GM12878 (cell line): ENCODE data around the gene OR2AJ1. TPM values are rescaled to one million over a fixed set of nuclear protein-coding genes. Genes with fewer than 3 reads are reported as not detected.

Experiments
- ATAC-seq: fragments of 200-7000 bp; cut with Tn5 transposase; 3 replicates; pipeline ENCODE4 v1.9.1; 2020; ENCODE audit warnings: mild to moderate bottlenecking, moderate library complexity
- BruUV-seq: library from RNA; stranded (reverse); fragments of 400-500 nt; replicated peaks from 2 replicates; lab custom pipeline; 2021; lab: Mats Ljungman, UMichigan
- CTCF ChIA-PET: fragments of 300-600 bp; sonication (Branson Sonifier 250); formaldehyde crosslinking; extraction: SDS; loops from one replicate; lab custom pipeline; 2021; ENCODE audit warnings: inconsistent platforms; lab: Yijun Ruan, JAX
- POLR2A ChIA-PET: fragments of 350-600 bp; formaldehyde crosslinking; extraction: SDS; loops from one replicate; lab custom pipeline; 2021; ENCODE audit warnings: inconsistent platforms; lab: Charles Lee
- RAD21 ChIA-PET: fragments of 300-600 bp; sonication (Branson Sonifier 250); formaldehyde crosslinking; loops from one replicate; lab custom pipeline; 2023; ENCODE audit warnings: antibody characterized with exemption; ENCODE audit not compliant: unreplicated experiment; lab: Charles Lee
- SMC1A ChIA-PET: fragments of 300-600 bp; sonication (Branson Sonifier 250); formaldehyde crosslinking; loops from one replicate; lab custom pipeline; 2023; ENCODE audit not compliant: unreplicated experiment, uncharacterized antibody; lab: Charles Lee
- DNase-seq: peaks from one replicate; pipeline ENCODE4 v3.0.0-alpha.2; 2011; ENCODE audit warnings: low read depth, low spot score
- FAIRE-seq: peaks from 3 replicates; lab custom pipeline; 2011; peaks lifted over from hg19 to GRCh38; lab: Jason Lieb, UNC
- H2AFZ ChIP-seq: 2 replicates; pipeline ENCODE4 v1.6.0; 2011; ENCODE audit warnings: low read depth, low read length, control low read depth; ENCODE audit not compliant: control insufficient read depth
- H3K27ac ChIP-seq: 2 replicates; pipeline ENCODE4 v1.5.1; 2011; ENCODE audit warnings: control low read depth; ENCODE audit not compliant: control insufficient read depth, insufficient read depth
- H3K27me3 ChIP-seq, 2 experiments: replicated peaks in 1 of 2; 2 replicates each; pipeline versions ENCODE4 v1.6.0 to v1.6.1; 2011; ENCODE audit warnings: low read length in 1 of 2; ENCODE audit not compliant: control insufficient read depth in 2 of 2, insufficient read depth in 2 of 2
- H3K36me3 ChIP-seq, 2 experiments: 2 replicates each; pipeline ENCODE4 v1.5.1; 2011; ENCODE audit warnings: low read length in 1 of 2; ENCODE audit not compliant: control insufficient read depth in 2 of 2, insufficient read depth in 2 of 2
- H3K4me1 ChIP-seq: 2 replicates; pipeline ENCODE4 v1.6.1; 2011; ENCODE audit warnings: mild to moderate bottlenecking, low read length, moderate library complexity, mixed read lengths; ENCODE audit not compliant: control insufficient read depth, insufficient read depth
- H3K4me2 ChIP-seq: 2 replicates; pipeline ENCODE4 v1.6.0; 2011; ENCODE audit warnings: control low read depth; ENCODE audit not compliant: control insufficient read depth, insufficient read depth
- H3K4me3 ChIP-seq: fragments of 200-600 bp; sonication (generic); 2 replicates; pipeline ENCODE4 v1.5.1; 2016
- H3K79me2 ChIP-seq: 2 replicates; pipeline ENCODE4 v1.6.0; 2011; ENCODE audit warnings: low read length; ENCODE audit not compliant: control insufficient read depth, insufficient read depth
- H3K9ac ChIP-seq: 2 replicates; pipeline ENCODE4 v1.8.0; 2011; ENCODE audit warnings: low read length, control low read depth, mixed read lengths; ENCODE audit not compliant: control insufficient read depth, insufficient read depth
- H3K9me3 ChIP-seq: replicated peaks from 3 replicates; pipeline ENCODE4 v1.5.1; 2011; ENCODE audit warnings: mild to moderate bottlenecking, low read length; ENCODE audit not compliant: control insufficient read depth, insufficient read depth
- H4K20me1 ChIP-seq: 2 replicates; pipeline ENCODE4 v1.6.0; 2011; ENCODE audit not compliant: control insufficient read depth, insufficient read depth
- HCFC1 ChIP-seq: fragments of 150-350 bp; IDR thresholded peaks from 2 replicates; pipeline ENCODE4 v1.6.1; 2014; ENCODE audit warnings: low read length
- NRF1 ChIP-seq: conservative IDR thresholded peaks from 2 replicates; pipeline ENCODE4 v1.6.1; 2011; ENCODE audit warnings: mild to moderate bottlenecking, low read depth, low read length, improper control_type of control experiment
- YY1 ChIP-seq: IDR thresholded peaks from 2 replicates; pipeline ENCODE4 v1.6.1; 2011; ENCODE audit warnings: low read depth, mild to moderate bottlenecking, low read length
- WGBS: methylation state at CpG from one replicate; pipeline ENCODE4 v1.1.6; 2016; ENCODE audit warnings: low lambda C conversion rate; ENCODE audit not compliant: insufficient replicate concordance, insufficient coverage; ENCODE audit errors: missing lambda C conversion rate; 5-methylcytosine and 5-hydroxymethylcytosine counted together
- in situ Hi-C: fragments of 300-500 bp; cut with MboI; formaldehyde crosslinking; loops from 9 replicates; pipeline ENCODE4 v1.14.3; 2018; ENCODE audit warnings: mixed read lengths
- intact Hi-C: fragments of 100-400 bp; cut with micrococcal nuclease; formaldehyde crosslinking; loops from one replicate; pipeline ENCODE4 v1.14.2; 2022; ENCODE audit not compliant: unreplicated experiment
- polyA plus RNA-seq, 11 experiments: library from polyadenylated mRNA; depleted of rRNA in 4 of 11; unstranded in 6 of 11; stranded (reverse) in 5 of 11; fragments of >200 nt; fragmentation: Nextera tagmentation in 4 of 11; fragmentation: Illumina TruSeq in 1 of 11; extraction: Ambion mirVana in 4 of 11; extraction: Trizol in 1 of 11; gene quantifications; 1 replicate in 1 of 11; 2 replicates in 10 of 11; pipeline versions ENCODE4 v1.2.1 to v1.2.3, GENCODE V29; 2011 to 2016; ENCODE audit warnings: inconsistent platforms in 2 of 11, missing spikeins in 2 of 11, low read depth in 1 of 11
- total RNA-seq, 4 experiments: library from RNA; depleted of rRNA in 3 of 4; stranded (reverse); fragments of >200 nt in 3 of 4; fragmentation: Illumina TruSeq in 1 of 4; extraction: Trizol in 1 of 4; gene quantifications; 2 replicates each; pipeline versions ENCODE4 v1.2.1 to v1.2.3, GENCODE V29; 2013 to 2021
- TF ChIP-seq, protein P1 (sequence below): fragments of 450-650 bp; formaldehyde crosslinking; IDR thresholded peaks from 2 replicates; pipeline ENCODE4 v1.4.0; 2022; ENCODE audit warnings: mild to moderate bottlenecking, moderate library complexity
- TF ChIP-seq, protein P2 (sequence below): IDR thresholded peaks from 2 replicates; pipeline ENCODE4 v1.6.1; 2012; ENCODE audit warnings: low read depth, low read length, improper control_type of control experiment
- TF ChIP-seq, protein P3 (sequence below): IDR thresholded peaks from 2 replicates; pipeline ENCODE4 v1.6.1; 2012; ENCODE audit warnings: low read length, inconsistent platforms
- TF ChIP-seq, protein P4 (sequence below): IDR thresholded peaks from 2 replicates; pipeline ENCODE4 v1.6.1; 2012; ENCODE audit warnings: mild to moderate bottlenecking, low read depth, low read length
- TF ChIP-seq, protein P5 (sequence below): fragments of 450-650 bp; IDR thresholded peaks from 2 replicates; pipeline ENCODE4 v1.6.1; 2016; ENCODE audit warnings: mild to moderate bottlenecking
- TF ChIP-seq, protein P6 (sequence below): IDR thresholded peaks from 2 replicates; pipeline ENCODE4 v1.6.1; 2011; ENCODE audit warnings: mild to moderate bottlenecking, low read depth, low read length, moderate library complexity; ENCODE audit not compliant: insufficient replicate concordance

The OR2AJ1 gene
- total and polyA plus RNA-seq, 10 of the 15 experiments (the other 5 are each of a cell fraction or from before 2014, with no cell fraction given), result not detected

DNA sequence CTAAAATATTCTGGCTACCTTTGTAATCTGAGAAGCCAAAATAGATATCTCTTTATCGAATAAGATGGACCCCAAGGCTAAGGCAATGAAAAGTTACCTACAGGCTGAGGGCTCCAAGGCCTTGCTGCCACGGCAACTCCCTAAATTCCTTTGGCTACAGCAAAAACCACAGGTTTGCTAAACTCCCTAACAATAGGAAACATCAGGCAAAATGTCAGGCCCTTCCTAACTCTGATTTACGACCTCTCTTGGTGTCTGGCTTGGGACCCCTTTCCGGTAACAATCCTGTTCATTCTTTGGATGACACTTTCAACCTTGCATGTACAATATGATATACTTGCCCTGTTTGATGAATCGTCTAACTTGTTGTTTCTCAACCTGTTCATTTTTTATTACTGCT is 15.9 kb upstream of the OR2AJ1 start (continued):
- no peak for TF ChIP-seq YY1

DNA sequence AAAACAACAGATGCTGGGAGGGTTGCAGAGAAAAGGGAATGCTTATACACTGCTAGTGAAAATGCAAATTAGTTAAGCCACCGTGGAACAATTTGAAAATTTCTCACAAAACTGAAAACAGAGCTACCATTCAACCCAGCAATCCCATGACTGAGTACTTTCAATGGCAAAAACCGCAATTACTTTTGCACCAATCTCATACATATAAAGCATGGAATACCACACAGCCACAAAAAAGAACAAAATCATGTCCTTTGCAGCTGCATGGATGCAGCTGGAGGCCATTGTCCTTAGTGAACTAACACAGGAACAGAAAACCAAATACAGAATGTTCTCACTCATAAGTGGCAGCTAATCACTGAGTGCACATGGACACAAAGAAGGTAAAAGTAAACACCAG is 10.9 kb upstream of the OR2AJ1 start:
- SMC1A ChIA-PET, result no interaction called here
- in situ Hi-C loops, result no loop called here
- TF ChIP-seq, protein P1, sequence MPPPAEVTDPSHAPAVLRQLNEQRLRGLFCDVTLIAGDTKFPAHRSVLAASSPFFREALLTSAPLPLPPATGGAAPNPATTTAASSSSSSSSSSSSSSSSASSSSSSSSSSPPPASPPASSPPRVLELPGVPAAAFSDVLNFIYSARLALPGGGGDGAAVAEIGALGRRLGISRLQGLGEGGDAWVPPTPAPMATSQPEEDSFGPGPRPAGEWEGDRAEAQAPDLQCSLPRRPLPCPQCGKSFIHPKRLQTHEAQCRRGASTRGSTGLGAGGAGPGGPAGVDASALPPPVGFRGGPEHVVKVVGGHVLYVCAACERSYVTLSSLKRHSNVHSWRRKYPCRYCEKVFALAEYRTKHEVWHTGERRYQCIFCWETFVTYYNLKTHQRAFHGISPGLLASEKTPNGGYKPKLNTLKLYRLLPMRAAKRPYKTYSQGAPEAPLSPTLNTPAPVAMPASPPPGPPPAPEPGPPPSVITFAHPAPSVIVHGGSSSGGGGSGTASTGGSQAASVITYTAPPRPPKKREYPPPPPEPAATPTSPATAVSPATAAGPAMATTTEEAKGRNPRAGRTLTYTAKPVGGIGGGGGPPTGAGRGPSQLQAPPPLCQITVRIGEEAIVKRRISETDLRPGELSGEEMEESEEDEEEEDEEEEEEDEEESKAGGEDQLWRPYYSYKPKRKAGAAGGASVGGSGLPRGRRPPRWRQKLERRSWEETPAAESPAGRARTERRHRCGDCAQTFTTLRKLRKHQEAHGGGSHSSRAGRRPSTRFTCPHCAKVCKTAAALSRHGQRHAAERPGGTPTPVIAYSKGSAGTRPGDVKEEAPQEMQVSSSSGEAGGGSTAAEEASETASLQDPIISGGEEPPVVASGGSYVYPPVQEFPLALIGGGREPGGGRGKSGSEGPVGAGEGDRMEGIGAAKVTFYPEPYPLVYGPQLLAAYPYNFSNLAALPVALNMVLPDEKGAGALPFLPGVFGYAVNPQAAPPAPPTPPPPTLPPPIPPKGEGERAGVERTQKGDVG (CRISPR knock-in tag), result no peak
- TF ChIP-seq, protein P2, sequence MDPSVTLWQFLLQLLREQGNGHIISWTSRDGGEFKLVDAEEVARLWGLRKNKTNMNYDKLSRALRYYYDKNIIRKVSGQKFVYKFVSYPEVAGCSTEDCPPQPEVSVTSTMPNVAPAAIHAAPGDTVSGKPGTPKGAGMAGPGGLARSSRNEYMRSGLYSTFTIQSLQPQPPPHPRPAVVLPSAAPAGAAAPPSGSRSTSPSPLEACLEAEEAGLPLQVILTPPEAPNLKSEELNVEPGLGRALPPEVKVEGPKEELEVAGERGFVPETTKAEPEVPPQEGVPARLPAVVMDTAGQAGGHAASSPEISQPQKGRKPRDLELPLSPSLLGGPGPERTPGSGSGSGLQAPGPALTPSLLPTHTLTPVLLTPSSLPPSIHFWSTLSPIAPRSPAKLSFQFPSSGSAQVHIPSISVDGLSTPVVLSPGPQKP, result no peak
- TF ChIP-seq NRF1 (no peak), HCFC1 (no peak)
- TF ChIP-seq, protein P3, sequence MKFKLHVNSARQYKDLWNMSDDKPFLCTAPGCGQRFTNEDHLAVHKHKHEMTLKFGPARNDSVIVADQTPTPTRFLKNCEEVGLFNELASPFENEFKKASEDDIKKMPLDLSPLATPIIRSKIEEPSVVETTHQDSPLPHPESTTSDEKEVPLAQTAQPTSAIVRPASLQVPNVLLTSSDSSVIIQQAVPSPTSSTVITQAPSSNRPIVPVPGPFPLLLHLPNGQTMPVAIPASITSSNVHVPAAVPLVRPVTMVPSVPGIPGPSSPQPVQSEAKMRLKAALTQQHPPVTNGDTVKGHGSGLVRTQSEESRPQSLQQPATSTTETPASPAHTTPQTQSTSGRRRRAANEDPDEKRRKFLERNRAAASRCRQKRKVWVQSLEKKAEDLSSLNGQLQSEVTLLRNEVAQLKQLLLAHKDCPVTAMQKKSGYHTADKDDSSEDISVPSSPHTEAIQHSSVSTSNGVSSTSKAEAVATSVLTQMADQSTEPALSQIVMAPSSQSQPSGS, result no peak
- TF ChIP-seq, protein P4, sequence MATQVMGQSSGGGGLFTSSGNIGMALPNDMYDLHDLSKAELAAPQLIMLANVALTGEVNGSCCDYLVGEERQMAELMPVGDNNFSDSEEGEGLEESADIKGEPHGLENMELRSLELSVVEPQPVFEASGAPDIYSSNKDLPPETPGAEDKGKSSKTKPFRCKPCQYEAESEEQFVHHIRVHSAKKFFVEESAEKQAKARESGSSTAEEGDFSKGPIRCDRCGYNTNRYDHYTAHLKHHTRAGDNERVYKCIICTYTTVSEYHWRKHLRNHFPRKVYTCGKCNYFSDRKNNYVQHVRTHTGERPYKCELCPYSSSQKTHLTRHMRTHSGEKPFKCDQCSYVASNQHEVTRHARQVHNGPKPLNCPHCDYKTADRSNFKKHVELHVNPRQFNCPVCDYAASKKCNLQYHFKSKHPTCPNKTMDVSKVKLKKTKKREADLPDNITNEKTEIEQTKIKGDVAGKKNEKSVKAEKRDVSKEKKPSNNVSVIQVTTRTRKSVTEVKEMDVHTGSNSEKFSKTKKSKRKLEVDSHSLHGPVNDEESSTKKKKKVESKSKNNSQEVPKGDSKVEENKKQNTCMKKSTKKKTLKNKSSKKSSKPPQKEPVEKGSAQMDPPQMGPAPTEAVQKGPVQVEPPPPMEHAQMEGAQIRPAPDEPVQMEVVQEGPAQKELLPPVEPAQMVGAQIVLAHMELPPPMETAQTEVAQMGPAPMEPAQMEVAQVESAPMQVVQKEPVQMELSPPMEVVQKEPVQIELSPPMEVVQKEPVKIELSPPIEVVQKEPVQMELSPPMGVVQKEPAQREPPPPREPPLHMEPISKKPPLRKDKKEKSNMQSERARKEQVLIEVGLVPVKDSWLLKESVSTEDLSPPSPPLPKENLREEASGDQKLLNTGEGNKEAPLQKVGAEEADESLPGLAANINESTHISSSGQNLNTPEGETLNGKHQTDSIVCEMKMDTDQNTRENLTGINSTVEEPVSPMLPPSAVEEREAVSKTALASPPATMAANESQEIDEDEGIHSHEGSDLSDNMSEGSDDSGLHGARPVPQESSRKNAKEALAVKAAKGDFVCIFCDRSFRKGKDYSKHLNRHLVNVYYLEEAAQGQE, result no peak
- TF ChIP-seq, protein P5, sequence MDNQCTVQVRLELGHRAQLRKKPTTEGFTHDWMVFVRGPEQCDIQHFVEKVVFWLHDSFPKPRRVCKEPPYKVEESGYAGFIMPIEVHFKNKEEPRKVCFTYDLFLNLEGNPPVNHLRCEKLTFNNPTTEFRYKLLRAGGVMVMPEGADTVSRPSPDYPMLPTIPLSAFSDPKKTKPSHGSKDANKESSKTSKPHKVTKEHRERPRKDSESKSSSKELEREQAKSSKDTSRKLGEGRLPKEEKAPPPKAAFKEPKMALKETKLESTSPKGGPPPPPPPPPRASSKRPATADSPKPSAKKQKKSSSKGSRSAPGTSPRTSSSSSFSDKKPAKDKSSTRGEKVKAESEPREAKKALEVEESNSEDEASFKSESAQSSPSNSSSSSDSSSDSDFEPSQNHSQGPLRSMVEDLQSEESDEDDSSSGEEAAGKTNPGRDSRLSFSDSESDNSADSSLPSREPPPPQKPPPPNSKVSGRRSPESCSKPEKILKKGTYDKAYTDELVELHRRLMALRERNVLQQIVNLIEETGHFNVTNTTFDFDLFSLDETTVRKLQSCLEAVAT, result no peak
- TF ChIP-seq, protein P6, sequence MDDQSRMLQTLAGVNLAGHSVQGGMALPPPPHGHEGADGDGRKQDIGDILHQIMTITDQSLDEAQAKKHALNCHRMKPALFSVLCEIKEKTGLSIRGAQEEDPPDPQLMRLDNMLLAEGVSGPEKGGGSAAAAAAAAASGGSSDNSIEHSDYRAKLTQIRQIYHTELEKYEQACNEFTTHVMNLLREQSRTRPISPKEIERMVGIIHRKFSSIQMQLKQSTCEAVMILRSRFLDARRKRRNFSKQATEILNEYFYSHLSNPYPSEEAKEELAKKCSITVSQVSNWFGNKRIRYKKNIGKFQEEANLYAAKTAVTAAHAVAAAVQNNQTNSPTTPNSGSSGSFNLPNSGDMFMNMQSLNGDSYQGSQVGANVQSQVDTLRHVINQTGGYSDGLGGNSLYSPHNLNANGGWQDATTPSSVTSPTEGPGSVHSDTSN, result no peak

More for the DNA sequence above, 10.9 kb upstream of the OR2AJ1 start:
- POLR2A ChIA-PET, result no interaction called here
- Histone ChIP-seq H3K9ac (no peak overlapping the region), H3K36me3 (no peaks in the 10 kb centered on the region), H3K79me2 (no peaks in the 10 kb centered on the region), H3K9me3 (no peaks in the 10 kb centered on the region), H3K4me3 (no peak overlapping the region), H2AFZ (no peak overlapping the region), H4K20me1 (no peaks in the 10 kb centered on the region), H3K27ac (no peak overlapping the region), H3K4me1 (no peaks in the 10 kb centered on the region), H3K4me2 (no peak overlapping the region), H3K27me3 (no peaks in the 10 kb centered on the region)
- CTCF ChIA-PET, result no interaction called here
- no peak for FAIRE-seq
- 0% methylated on average over 2 of the region's 2 CpGs for WGBS
- intact Hi-C loops, result no loop called here
- DNase-seq, result peak; percentile 2
- ATAC-seq, result no peak
- BruUV-seq, result no TSS peak
- RAD21 ChIA-PET, result no interaction called here
